Retinal pigment epithelial cell (primary cell): ENCODE measurements around the gene ZDHHC8.
A peak's percentile ranks its signal among the peaks of the same experiment; 100 is the strongest.

ENCODE experiments used
- DNase-seq: peaks from one replicate; pipeline ENCODE4 v3.0.0-alpha.2; 2010; ENCODE audit warnings: low read depth
- H3K4me3 ChIP-seq: 2 replicates; pipeline ENCODE4 v1.5.1; 2011; ENCODE audit warnings: mild to moderate bottlenecking, low read length, control low read depth, moderate library complexity
- TF ChIP-seq, protein P1 (sequence below): conservative IDR thresholded peaks from 2 replicates; pipeline ENCODE4 v1.5.1; 2011; ENCODE audit warnings: low read depth, low read length, control low read depth, inconsistent platforms

Gene ZDHHC8, protein sequence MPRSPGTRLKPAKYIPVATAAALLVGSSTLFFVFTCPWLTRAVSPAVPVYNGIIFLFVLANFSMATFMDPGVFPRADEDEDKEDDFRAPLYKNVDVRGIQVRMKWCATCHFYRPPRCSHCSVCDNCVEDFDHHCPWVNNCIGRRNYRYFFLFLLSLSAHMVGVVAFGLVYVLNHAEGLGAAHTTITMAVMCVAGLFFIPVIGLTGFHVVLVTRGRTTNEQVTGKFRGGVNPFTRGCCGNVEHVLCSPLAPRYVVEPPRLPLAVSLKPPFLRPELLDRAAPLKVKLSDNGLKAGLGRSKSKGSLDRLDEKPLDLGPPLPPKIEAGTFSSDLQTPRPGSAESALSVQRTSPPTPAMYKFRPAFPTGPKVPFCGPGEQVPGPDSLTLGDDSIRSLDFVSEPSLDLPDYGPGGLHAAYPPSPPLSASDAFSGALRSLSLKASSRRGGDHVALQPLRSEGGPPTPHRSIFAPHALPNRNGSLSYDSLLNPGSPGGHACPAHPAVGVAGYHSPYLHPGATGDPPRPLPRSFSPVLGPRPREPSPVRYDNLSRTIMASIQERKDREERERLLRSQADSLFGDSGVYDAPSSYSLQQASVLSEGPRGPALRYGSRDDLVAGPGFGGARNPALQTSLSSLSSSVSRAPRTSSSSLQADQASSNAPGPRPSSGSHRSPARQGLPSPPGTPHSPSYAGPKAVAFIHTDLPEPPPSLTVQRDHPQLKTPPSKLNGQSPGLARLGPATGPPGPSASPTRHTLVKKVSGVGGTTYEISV

DNA sequence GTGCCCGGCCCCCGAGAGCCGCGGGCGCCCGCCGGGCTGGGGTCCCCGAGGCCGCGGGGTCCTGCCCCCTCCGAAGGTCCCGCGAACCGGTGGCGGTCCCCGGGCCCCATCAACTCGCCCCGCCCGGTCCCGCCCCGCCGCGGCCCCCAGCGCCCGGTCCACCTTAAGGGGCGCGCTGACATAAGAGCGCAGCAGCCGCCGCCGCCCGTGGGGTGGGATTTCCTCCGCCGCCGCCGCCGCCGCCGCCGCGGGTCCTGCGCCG, at the start of gene ZDHHC8:
Gene ZDHHC8 (plus strand): TSS at position 208 of the 262 bp plus-strand sequence. CDS start 144 bp downstream, outside the sequence.
- no peak for DNase-seq
- TF ChIP-seq, protein P1, sequence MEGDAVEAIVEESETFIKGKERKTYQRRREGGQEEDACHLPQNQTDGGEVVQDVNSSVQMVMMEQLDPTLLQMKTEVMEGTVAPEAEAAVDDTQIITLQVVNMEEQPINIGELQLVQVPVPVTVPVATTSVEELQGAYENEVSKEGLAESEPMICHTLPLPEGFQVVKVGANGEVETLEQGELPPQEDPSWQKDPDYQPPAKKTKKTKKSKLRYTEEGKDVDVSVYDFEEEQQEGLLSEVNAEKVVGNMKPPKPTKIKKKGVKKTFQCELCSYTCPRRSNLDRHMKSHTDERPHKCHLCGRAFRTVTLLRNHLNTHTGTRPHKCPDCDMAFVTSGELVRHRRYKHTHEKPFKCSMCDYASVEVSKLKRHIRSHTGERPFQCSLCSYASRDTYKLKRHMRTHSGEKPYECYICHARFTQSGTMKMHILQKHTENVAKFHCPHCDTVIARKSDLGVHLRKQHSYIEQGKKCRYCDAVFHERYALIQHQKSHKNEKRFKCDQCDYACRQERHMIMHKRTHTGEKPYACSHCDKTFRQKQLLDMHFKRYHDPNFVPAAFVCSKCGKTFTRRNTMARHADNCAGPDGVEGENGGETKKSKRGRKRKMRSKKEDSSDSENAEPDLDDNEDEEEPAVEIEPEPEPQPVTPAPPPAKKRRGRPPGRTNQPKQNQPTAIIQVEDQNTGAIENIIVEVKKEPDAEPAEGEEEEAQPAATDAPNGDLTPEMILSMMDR = no peak
- H3K4me3 ChIP-seq = peak within 1 kb of the TSS; percentile 69

DNA sequence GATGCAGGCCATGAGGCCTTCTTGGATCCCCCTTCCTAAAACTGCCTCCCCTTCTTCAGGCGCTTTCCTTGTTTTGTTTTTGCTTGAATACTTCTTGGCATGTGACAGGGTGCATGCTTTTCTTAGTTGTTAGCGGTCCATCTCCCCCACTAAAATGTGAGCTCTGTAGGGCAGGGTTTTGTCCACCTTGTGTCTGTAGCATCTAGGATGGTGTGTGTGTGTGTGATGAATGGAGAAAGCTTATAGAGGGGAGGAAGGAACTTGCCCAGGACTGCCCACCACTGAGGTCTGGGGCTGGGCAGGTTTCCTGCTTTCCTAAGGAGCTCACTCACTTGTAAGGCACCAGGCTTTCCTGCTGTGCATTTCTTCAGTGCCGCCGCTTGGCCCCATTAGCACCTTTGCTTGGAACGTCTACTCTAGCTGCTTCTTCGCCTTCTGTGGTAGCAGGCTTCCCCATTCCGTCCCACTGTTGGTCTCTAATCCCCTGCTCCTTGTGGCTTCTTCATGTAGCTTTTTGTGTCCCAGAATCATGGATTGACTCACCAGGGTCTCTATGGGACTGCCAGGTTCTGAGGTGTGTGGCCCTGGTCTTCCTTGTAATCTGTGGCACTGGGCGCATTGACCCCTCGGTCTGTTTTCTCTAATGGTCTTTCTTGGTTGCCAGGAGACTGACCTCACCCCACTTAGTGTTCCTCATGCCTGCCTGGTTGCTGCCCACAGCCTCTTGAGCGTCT, 48.3 kb upstream of the ZDHHC8 start:
- no peak overlapping the region for H3K4me3 ChIP-seq
- no peak for DNase-seq
- TF ChIP-seq, protein P1 = no peak

DNA sequence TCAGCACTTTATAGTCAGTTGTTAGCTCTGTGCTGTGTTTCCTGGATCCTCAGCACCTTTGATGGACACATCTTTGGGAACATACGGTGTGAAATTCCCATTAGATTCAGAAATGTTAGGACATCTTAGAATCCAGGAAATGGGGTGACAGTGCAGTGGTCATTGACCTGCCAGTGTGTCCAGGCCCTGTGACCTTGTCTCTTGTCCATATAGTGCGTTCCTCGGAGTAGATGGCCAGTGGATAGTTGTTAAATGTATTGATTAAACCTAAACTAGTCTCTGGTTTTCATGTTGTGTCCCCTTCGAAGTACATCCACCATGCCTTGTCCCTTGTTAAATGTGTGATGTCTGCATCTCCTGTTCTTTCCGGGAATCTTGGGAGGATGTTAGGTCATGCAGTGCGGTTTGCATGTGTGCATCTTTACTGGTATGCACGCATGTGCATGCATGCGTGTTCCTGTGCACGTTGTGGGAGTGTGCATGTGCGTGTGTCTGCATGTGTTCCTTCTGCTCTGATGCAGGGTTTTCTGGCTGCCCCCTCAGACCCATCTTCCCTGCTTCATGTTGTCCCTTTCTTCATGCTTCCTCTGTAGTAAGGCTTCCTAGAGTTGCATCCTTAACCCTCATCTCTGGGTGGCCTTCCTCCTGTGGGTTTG, 47.6 kb upstream of the ZDHHC8 start:
- H3K4me3 ChIP-seq = no peak overlapping the region
- TF ChIP-seq, protein P1 = no peak
- no peak for DNase-seq

DNA sequence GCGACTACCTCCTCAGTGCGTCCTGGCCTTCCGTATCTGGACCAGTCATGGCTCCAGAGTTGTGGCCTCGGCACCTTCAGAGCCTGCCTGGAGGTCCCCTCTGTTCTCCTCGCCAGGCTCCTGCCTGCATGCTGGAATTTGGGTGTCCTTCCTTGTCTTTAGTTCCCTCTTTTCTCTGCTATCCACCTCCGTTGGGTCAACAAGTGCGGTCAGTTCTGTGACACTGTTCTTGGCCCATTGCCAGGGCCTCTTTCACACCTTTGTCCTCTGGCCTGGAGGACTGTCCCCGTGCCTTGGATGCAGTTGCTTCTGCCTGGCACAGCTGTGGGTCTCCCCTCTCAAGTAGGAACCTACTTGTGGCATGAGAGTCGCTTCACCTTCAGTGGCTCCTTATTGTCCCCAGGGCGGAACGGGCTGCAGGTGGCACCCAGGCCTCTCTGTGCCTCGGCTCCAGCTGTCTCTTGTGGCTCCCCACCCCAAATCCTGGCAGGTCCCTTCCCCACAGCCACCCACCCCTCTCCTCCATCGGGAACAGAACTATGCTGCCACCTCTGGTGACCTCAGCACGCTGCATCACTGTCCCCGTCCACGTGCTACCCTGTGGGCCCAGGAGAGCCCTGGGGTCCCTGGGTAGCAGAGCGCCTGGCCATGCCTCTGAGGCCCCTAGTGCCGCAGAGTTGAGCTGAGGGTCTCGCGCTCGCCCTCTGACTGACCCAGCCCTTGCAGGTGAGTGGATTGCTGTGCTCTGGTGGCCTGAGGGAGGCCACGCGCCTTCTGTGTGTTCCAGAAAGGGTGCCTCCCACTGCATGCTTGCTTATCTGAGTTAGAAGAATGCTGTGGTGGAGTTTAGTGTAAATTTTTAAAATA, 46.8 kb upstream of the ZDHHC8 start:
- H3K4me3 ChIP-seq = no peak overlapping the region
- DNase-seq = no peak
- TF ChIP-seq, protein P1 = peak; percentile 58

DNA sequence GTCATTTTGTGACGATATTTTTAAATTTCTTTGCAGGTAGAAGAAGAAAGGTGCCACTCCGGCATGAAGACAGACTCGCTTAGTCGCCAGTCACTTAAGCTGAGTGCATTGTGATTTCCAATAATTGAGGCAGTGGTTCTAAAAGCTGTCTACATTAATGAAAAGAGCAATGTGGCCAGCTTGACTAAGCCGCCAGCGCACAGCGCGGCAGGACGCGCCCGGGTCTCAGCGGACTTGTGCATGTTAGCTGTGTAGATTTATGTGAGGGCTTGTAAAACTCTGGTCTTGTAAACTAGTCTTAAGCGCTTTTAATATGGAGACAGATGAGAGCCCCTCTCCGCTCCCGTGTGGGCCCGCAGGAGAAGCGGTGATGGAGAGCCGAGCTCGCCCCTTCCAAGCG, 46.0 kb upstream of the ZDHHC8 start:
- no peak overlapping the region for H3K4me3 ChIP-seq
- DNase-seq = no peak
- TF ChIP-seq, protein P1 = no peak

DNA sequence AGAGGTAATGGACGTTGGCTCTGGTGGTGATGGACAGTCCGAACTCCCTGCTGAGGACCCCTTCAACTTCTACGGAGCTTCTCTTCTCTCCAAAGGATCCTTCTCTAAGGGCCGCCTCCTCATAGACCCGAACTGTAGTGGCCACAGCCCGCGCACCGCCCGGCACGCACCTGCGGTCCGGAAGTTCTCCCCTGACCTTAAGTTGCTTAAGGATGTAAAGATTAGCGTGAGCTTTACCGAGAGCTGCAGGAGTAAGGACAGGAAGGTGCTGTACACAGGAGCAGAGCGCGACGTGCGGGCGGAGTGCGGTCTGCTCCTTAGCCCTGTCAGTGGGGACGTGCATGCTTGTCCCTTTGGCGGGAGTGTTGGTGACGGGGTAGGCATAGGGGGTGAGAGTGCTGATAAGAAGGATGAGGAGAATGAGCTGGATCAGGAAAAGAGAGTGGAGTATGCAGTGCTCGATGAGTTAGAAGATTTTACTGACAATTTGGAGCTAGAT, 45.5 kb upstream of the ZDHHC8 start:
- TF ChIP-seq, protein P1 = no peak
- no peak overlapping the region for H3K4me3 ChIP-seq
- no peak for DNase-seq
